Activated CD8-positive, alpha-beta T cell treated with anti-CD3 and anti-CD28 coated beads, Interleukin-2, amount 10 ng/mL, durations not matched to agents 7 days and 5 days (primary cell): ENCODE results near the gene HYAL1. TPM values are rescaled to one million over a fixed set of nuclear protein-coding genes. Genes with fewer than 3 reads are reported as not detected.
"Not testable (repeated sequence)": the region's sequence is repeated elsewhere in the genome, so short reads cannot be mapped to it uniquely, and the experiment has no call there.

Experiments
- ATAC-seq: fragments of 150-1000 bp; cut with Tn5 transposase; one replicate; pipeline ENCODE4 v1.10.0; 2021; ENCODE audit warnings: moderate library complexity
- CTCF ChIA-PET: fragments of 350-600 bp; sonication (Branson Sonifier 250); formaldehyde crosslinking; loops from one replicate; lab custom pipeline; 2021; ENCODE audit warnings: antibody characterized with exemption; lab: Charles Lee
- POLR2A ChIA-PET: fragments of 350-600 bp; sonication (Branson Sonifier 250); formaldehyde crosslinking; loops from one replicate; lab custom pipeline; 2021; ENCODE audit warnings: antibody characterized with exemption; lab: Charles Lee
- DNase-seq: peaks from one replicate; pipeline ENCODE4 v3.0.0-alpha.2; 2020
- H3K27ac Mint-ChIP-seq: one replicate; pipeline ENCODE4 v1.8.0; 2021; ENCODE audit warnings: mild to moderate bottlenecking, mixed read lengths
- H3K27me3 Mint-ChIP-seq: one replicate; pipeline ENCODE4 v1.8.0; 2021; ENCODE audit warnings: low read depth, mixed read lengths
- H3K36me3 Mint-ChIP-seq: one replicate; pipeline ENCODE4 v1.8.0; 2021; ENCODE audit warnings: low read depth, mixed read lengths
- H3K4me1 Mint-ChIP-seq: one replicate; pipeline ENCODE4 v1.8.0; 2021; ENCODE audit warnings: low read depth, mixed read lengths
- H3K4me3 Mint-ChIP-seq: one replicate; pipeline ENCODE4 v1.8.0; 2021; ENCODE audit warnings: mild to moderate bottlenecking, mixed read lengths
- H3K9me3 Mint-ChIP-seq: one replicate; pipeline ENCODE4 v1.8.0; 2022; ENCODE audit warnings: mixed read lengths; ENCODE audit not compliant: insufficient read depth
- total RNA-seq, 2 experiments: library from RNA; stranded (reverse); gene quantifications; one replicate each; pipeline ENCODE4 v1.2.3, GENCODE V29; 2021

Gene HYAL1
- total RNA-seq, 2 experiments from 2014 or later, result 0.16 TPM; not detected in 1

GRCh38 chr3:50317300-50317699 is 13.9 kb upstream of the HYAL1 start:
- Mint-ChIP-seq H3K36me3 (peaks cover 8% of the 10 kb centered on the region), H3K4me3 (peak overlapping the region; percentile 59), H3K4me1 (peaks cover 35% of the 10 kb centered on the region), H3K9me3 (no peaks in the 10 kb centered on the region), H3K27me3 (no peaks in the 10 kb centered on the region), H3K27ac (peak overlapping the region; percentile 88)
- DNase-seq (no peak), ATAC-seq (no peak)
- ChIA-PET POLR2A (interaction anchor here (1.0 to 3.3 kb wide), 3 partner anchors 11 to 20 kb away, joined by 4 to 13 read pairs (median 12); partner anchors contain the start of genes HYAL3, NAA80 and TUSC2), CTCF (interaction anchor here (1.4 kb wide), 1 partner anchor 28 kb away, joined by 3 read pairs; no protein-coding TSS in a partner anchor)

- H3K4me1 Mint-ChIP-seq, result peaks cover 33% of the 10 kb centered on the region
- ChIA-PET CTCF (interaction anchor here (1.4 kb wide), 1 partner anchor 28 kb away, joined by 3 read pairs; no protein-coding TSS in a partner anchor), POLR2A (interaction anchor here (1.0 to 3.3 kb wide), 3 partner anchors 11 to 21 kb away, joined by 4 to 13 read pairs (median 12); partner anchors contain the start of genes HYAL3, NAA80 and TUSC2)
- peak overlapping the region; percentile 59 for H3K4me3 Mint-ChIP-seq
- peak overlapping the region; percentile 88 for H3K27ac Mint-ChIP-seq
- no peaks in the 10 kb centered on the region for H3K9me3 Mint-ChIP-seq
- ATAC-seq (peak; percentile 63), DNase-seq (peak; percentile 80)
- H3K27me3 Mint-ChIP-seq, result no peaks in the 10 kb centered on the region
- peaks cover 8% of the 10 kb centered on the region for H3K36me3 Mint-ChIP-seq
Measured at GRCh38 chr3:50316657-50317242, 13.4 kb upstream of the HYAL1 start.

GRCh38 chr3:50314816-50315215 is 11.4 kb upstream of the HYAL1 start:
- no peaks in the 10 kb centered on the region for H3K27me3 Mint-ChIP-seq
- CTCF ChIA-PET, result interaction anchor here (1.1 to 2.0 kb wide), 4 partner anchors 9 to 120 kb away, joined by 3 to 9 read pairs (median 6); partner anchors contain the start of genes HYAL3 and NAA80
- H3K9me3 Mint-ChIP-seq, result no peaks in the 10 kb centered on the region
- H3K36me3 Mint-ChIP-seq, result peaks cover 9% of the 10 kb centered on the region
- ATAC-seq, result no peak
- POLR2A ChIA-PET, result interaction anchor here (0.9 to 1.8 kb wide), 2 partner anchors 17 to 23 kb away, joined by 3 to 4 read pairs; no protein-coding TSS in a partner anchor
- H3K4me3 Mint-ChIP-seq, result no peak overlapping the region
- no peak for DNase-seq
- H3K4me1 Mint-ChIP-seq, result peaks cover 24% of the 10 kb centered on the region
- no peak overlapping the region for H3K27ac Mint-ChIP-seq

- Mint-ChIP-seq H3K4me1 (peaks cover 24% of the 10 kb centered on the region), H3K4me3 (no peak overlapping the region), H3K36me3 (peaks cover 7% of the 10 kb centered on the region), H3K9me3 (no peaks in the 10 kb centered on the region), H3K27me3 (no peaks in the 10 kb centered on the region), H3K27ac (no peak overlapping the region)
- ChIA-PET CTCF (interaction anchor here (2.0 kb wide), 1 partner anchor 10 kb away, joined by 7 read pairs; no protein-coding TSS in a partner anchor), POLR2A (interaction anchor here (1.8 kb wide), 1 partner anchor 16 kb away, joined by 4 read pairs; no protein-coding TSS in a partner anchor)
- ATAC-seq (no peak), DNase-seq (no peak)
Measured at GRCh38 chr3:50314342-50314741, 11.0 kb upstream of the HYAL1 start.

GRCh38 chr3:50312041-50312440 is 8.7 kb upstream of the HYAL1 start:
- POLR2A ChIA-PET, H3K27me3 Mint-ChIP-seq, CTCF ChIA-PET, H3K27ac Mint-ChIP-seq, H3K4me3 Mint-ChIP-seq, H3K36me3 Mint-ChIP-seq, H3K9me3 Mint-ChIP-seq, DNase-seq, ATAC-seq: not testable (repeated sequence)
- peaks cover 16% of the 10 kb centered on the region for H3K4me1 Mint-ChIP-seq

- CTCF ChIA-PET, result interaction anchor here (2.0 to 10.1 kb wide), 2 partner anchors 17 to 58 kb away, joined by 5 to 113 read pairs; partner anchors contain the start of gene HYAL2
Measured at GRCh38 chr3:50304601-50305000, 1.2 kb upstream of the HYAL1 start.

GRCh38 chr3:50302095-50303012 is 1.0 kb downstream of the HYAL1 start:
- Mint-ChIP-seq H3K4me3 (no peak overlapping the region), H3K9me3 (no peaks in the 10 kb centered on the region), H3K36me3 (no peaks in the 10 kb centered on the region), H3K27ac (no peak overlapping the region), H3K27me3 (no peaks in the 10 kb centered on the region), H3K4me1 (peaks cover 23% of the 10 kb centered on the region)
- CTCF ChIA-PET, result interaction anchor here (10.1 kb wide), 1 partner anchor 19 kb away, joined by 113 read pairs; the partner anchor contains the start of gene HYAL2
- DNase-seq, result no peak
- ATAC-seq, result no peak
- POLR2A ChIA-PET, result interaction anchor here (1.3 kb wide), 1 partner anchor 34 kb away, joined by 3 read pairs; no protein-coding TSS in a partner anchor

More at GRCh38 chr3:50304601-50305000, 1.2 kb upstream of the HYAL1 start:
- no peak overlapping the region for H3K27ac Mint-ChIP-seq
- DNase-seq, result no peak
- no peaks in the 10 kb centered on the region for H3K27me3 Mint-ChIP-seq
- peaks cover 2% of the 10 kb centered on the region for H3K36me3 Mint-ChIP-seq
- ATAC-seq, result no peak
- H3K4me1 Mint-ChIP-seq, result peaks cover 13% of the 10 kb centered on the region
- no peaks in the 10 kb centered on the region for H3K9me3 Mint-ChIP-seq
- POLR2A ChIA-PET, result no interaction called here
- no peak overlapping the region for H3K4me3 Mint-ChIP-seq

GRCh38 chr3:50300681-50301254 is 2.6 kb downstream of the HYAL1 start:
- no peak for DNase-seq
- H3K27me3 Mint-ChIP-seq, result no peaks in the 10 kb centered on the region
- peaks cover 32% of the 10 kb centered on the region for H3K4me1 Mint-ChIP-seq
- CTCF ChIA-PET, result interaction anchor here (10.1 kb wide), 1 partner anchor 21 kb away, joined by 113 read pairs; the partner anchor contains the start of gene HYAL2
- H3K4me3 Mint-ChIP-seq, result peak overlapping the region; percentile 97
- H3K27ac Mint-ChIP-seq, result peak overlapping the region; percentile 99
- H3K36me3 Mint-ChIP-seq, result peaks cover 2% of the 10 kb centered on the region
- POLR2A ChIA-PET, result no interaction called here
- no peaks in the 10 kb centered on the region for H3K9me3 Mint-ChIP-seq
- ATAC-seq, result no peak

- POLR2A ChIA-PET, result interaction anchor here (0.7 to 3.5 kb wide), 12 partner anchors 12 to 306 kb away, joined by 3 to 27 read pairs (median 4); partner anchors contain the start of genes GNAI2 and RASSF1
- Mint-ChIP-seq H3K27me3 (no peaks in the 10 kb centered on the region), H3K4me3 (peak overlapping the region; percentile 97), H3K27ac (peak overlapping the region; percentile 99), H3K4me1 (peaks cover 32% of the 10 kb centered on the region), H3K36me3 (peaks cover 2% of the 10 kb centered on the region), H3K9me3 (no peaks in the 10 kb centered on the region)
- DNase-seq, result no peak
- CTCF ChIA-PET, result interaction anchor here (0.9 to 10.1 kb wide), 11 partner anchors 13 to 242 kb away, joined by 3 to 113 read pairs (median 6); partner anchors contain the start of genes HYAL2 and RASSF1
- ATAC-seq, result no peak
Measured at GRCh38 chr3:50299929-50300680, 3.3 kb downstream of the HYAL1 start.

- ATAC-seq, result no peak
- Mint-ChIP-seq H3K4me1 (peaks cover 32% of the 10 kb centered on the region), H3K4me3 (peak overlapping the region; percentile 97), H3K36me3 (peaks cover 2% of the 10 kb centered on the region), H3K27me3 (no peaks in the 10 kb centered on the region), H3K9me3 (no peaks in the 10 kb centered on the region), H3K27ac (peak overlapping the region; percentile 99)
- no peak for DNase-seq
- ChIA-PET CTCF (interaction anchor here (0.9 to 10.1 kb wide), 12 partner anchors 14 to 243 kb away, joined by 3 to 113 read pairs (median 6); partner anchors contain the start of genes HYAL2 and RASSF1), POLR2A (interaction anchor here (0.7 to 3.5 kb wide), 13 partner anchors 11 to 307 kb away, joined by 3 to 27 read pairs (median 4); partner anchors contain the start of genes CYB561D2, GNAI2, NPRL2 and RASSF1)
Measured at GRCh38 chr3:50299638-50299928, 3.8 kb downstream of the HYAL1 start.
